Occipital lobe (tissue), 3 donors: ENCODE measurements around the gene AMPH. TPM values are rescaled to one million over a fixed set of nuclear protein-coding genes. Genes with fewer than 3 reads are reported as not detected.
"Not testable (repeated sequence)": the region's sequence is repeated elsewhere in the genome, so short reads cannot be mapped to it uniquely, and the experiment has no call there.

Source experiments
- DNase-seq: peaks from one replicate; lab custom pipeline; 2025; lab: John Stamatoyannopoulos, UW
- small RNA-seq: library from RNA; depleted of rRNA; stranded (forward); fragments of <200 nt; gene quantifications from one replicate; pipeline ENCODE3, GENCODE V24; 2014
- total RNA-seq: library from RNA; depleted of rRNA; stranded (reverse); fragments of >200 nt; gene quantifications from one replicate; pipeline ENCODE4 v1.2.3, GENCODE V29; 2014

AMPH gene
- total RNA-seq, 1 donor from 2014 or later, result 17.0 TPM

DNA sequence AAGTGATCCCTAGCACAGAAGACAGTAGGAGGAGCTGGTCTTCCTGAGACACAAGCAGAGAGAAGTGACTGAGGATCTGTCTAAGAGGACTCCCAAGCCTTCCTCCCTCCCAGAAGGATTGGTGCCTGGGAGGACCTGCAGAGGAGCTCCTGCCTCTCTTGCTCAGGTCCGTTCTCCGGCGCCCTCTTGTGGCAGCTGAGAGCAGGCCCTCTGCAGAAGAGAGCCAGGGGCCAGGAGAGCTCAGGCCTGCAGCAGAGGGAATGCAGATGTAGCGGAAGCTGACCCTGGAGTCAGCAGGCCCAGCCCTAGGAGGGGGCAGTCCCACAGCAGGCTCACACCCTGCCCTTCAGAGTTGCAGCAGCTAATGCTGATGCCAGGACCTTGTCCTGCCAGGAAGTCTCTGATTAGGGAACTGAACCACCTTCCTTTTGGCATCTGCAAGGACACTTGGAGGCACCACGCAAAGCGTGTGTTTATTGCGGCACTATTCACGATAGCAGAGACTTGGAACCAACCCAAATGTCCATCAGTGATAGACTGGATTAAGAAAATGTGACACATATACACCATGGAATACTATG is 276.8 kb downstream of the AMPH start:
- not testable (repeated sequence) for DNase-seq

- not testable (repeated sequence) for DNase-seq
These were observed 277.7 kb downstream of the AMPH start for GRCh38 chr7:38353431-38353881.

GRCh38 chr7:38351601-38352000 is 279.6 kb downstream of the AMPH start:
- DNase-seq, result no peak

- not testable (repeated sequence) for DNase-seq
These were observed 280.4 kb downstream of the AMPH start for GRCh38 chr7:38350777-38351176.

DNA sequence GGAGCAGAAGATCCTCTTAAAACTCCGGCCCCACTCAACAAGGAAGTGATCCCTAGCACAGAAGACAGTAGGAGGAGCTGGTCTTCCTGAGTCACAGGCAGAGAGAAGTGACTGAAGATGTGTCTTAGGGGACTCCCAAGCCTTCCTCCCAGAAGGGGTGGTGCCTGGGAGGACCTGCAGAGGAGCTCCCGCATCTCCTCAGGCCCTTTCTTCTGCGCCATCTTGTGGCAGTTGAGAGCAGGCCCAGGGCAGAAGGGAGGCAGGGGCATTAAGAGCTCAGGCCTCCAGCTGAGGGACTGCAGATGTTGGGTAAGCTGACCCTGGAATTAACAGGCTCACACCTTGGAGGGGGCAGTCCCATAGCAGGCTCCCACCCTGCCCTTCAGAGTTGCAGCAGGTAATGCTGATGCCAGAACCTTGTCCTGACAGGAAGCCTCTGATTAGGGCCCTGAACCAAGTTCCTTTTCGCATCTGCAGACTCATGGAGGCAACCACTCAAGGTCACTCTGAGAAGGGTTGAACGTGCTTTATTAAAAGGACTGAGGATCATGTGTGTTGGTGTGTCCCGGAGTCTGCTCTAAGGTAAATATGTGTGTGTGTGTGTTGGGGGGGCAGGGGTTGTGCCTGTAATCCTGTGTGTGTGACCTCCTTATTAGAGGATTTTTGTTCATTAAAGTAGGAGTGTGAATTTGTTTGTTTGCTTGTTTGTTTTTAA is 281.1 kb downstream of the AMPH start:
- DNase-seq, result not testable (repeated sequence)

DNA sequence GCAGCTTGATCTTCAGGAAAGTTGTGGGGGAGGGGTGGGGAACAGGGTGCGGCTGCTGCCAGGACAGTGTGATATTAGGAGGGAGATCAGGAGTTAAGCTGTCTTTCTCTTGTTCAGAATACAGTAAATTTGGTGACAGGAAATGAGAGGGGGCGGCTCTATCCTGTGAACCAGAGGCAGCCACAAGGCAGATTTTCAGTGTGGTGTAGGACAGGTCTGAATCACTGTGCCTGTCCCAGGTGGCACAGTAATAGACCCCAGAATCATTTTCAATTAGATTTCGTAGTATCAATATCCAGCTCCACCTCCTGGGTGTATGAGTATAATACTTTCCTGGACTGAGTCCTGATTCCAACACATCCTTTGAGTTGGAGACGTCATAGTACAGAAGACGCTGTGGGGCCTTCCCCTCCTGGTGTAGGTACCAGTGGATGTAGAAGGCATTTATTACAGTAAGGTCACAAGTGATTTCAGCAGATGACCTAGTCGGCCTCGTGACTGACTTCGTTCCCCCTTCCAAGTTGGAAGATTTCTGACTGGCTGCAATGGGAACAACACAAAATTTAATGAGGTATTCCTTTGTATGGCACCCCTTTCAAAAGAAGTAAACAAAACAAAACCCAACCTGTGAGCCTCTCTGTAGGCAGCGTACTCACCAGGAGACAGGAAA is 281.9 kb downstream of the AMPH start:
- DNase-seq, result not testable (repeated sequence)

- not testable (repeated sequence) for DNase-seq
These were observed 285.6 kb downstream of the AMPH start for GRCh38 chr7:38345299-38346172.

DNA sequence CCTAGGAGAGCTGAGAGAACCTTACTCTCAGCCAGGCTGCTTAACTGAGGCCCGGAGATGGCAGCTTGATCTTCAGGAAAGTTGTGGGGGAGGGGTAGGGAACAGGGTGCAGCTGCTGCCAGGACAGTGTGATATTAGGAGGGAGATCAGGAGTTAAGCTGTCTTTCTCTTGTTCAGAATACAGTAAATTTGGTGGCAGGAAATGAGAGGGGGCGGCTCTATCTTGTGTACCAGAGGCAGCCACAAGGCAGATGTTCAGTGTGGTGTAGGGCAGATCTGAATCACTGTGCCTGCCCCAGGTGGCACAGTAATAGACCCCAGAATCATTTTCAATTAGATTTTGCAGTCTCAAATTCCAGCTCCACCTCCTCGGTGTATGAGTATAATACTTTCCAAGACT is 286.4 kb downstream of the AMPH start:
- not testable (repeated sequence) for DNase-seq

- DNase-seq, result not testable (repeated sequence)
These were observed 289.0 kb downstream of the AMPH start for GRCh38 chr7:38342135-38342534.

DNA sequence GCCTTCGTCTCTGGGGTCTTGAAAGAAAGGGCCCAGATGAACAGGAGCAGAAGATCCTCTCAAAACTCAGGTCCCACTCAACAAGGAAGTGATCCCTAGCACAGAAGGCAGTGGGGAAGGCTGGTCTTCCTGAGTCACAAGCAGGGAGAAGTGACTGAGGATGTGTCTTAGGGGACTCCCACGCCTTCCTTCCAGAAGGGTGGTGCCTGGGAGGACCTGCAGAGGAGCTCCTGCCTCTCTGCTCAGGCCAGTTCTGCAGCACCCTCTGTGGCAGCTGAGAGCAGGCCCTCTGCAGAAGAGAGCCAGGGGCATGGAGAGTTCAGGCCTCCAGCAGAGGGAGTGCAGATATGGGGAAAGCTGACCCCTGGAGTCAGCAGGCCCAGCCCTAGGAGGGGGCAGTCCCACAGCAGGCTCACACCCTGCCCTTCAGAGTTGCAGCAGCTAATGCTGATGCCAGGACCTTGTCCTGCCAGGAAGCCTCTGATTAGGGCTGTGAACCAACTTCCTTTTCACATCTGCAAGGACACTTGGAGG is 289.9 kb downstream of the AMPH start:
- not testable (repeated sequence) for DNase-seq

- no peak for DNase-seq
These were observed 291.0 kb downstream of the AMPH start for GRCh38 chr7:38339953-38340819.

DNA sequence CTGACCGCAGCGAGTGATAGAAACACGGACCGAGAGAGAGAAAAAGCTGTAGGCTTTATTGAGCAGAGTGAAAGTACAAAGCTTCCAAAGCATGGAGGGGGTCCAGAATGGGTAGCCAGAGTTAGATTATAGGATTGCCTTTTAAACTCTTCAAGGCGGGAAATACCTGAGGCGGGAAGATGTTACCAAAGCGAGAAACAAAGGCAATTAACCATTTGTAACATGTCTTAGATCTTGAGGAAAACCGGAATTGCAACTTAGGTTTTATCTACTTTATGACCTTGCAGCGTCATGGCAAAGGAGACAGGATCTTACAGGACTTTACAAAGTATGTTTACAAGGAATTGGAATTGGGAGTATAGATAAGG is 295.0 kb downstream of the AMPH start:
- DNase-seq, result not testable (repeated sequence)

DNA sequence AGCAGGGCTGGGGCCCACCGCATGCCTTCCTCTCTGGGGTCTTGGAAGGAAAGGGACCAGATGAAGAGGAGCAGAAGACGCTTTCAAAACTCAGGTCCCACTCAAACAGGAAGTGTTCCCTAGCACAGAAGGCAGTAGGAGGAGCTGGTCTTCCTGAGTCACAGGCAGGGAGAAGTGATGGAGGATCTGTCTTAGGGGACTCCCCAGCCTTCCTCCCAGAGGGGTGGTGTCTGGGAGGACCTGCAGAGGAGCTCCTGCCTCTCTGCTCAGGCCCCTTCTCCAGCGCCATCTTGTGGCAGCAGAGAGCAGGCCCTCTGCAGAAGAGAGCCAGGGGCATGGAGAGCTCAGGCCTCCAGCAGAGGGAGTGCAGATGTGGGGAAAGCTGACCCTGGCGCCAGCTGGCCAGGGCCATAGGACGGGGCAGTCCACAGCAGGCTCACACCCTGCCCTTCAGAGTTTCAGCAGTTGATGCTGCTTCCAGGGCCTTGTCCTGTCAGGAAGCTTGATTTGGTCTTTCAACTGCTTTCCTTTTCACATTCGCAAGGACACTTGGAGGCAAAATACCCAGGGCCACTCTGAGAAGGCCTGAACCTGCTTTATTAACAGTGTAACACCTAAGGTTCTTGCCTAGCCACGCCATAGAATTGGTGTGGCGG is 295.6 kb downstream of the AMPH start:
- DNase-seq, result peak; percentile 72

DNA sequence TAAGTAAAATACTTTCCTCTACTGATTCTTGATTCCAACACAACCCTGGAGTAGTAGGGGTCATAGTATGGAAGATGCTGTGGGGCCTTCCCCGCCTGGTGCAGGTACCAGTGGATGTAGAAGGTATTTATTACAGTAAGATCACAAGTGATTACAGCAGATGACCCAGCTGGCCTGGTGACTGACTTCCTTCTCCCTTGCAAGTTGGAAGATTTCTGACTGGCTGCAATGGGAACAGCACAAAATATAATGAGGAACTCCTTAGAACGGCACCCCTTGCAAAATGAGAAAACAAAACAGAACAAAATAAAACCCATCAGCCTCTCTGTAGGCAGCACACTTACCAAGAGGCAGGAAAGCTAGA is 296.1 kb downstream of the AMPH start:
- DNase-seq, result no peak

- DNase-seq, result no peak
These were observed 297.0 kb downstream of the AMPH start for GRCh38 chr7:38334163-38334562.

Small RNA genes within 50 kb of the gene (small RNA-seq; reads per million reads assigned to genes)
- gene RN7SL83P (not detected), gene TRGV6 (not detected)
